ENCODE data around the gene SPAG17.

The SPAG17 gene

DNA sequence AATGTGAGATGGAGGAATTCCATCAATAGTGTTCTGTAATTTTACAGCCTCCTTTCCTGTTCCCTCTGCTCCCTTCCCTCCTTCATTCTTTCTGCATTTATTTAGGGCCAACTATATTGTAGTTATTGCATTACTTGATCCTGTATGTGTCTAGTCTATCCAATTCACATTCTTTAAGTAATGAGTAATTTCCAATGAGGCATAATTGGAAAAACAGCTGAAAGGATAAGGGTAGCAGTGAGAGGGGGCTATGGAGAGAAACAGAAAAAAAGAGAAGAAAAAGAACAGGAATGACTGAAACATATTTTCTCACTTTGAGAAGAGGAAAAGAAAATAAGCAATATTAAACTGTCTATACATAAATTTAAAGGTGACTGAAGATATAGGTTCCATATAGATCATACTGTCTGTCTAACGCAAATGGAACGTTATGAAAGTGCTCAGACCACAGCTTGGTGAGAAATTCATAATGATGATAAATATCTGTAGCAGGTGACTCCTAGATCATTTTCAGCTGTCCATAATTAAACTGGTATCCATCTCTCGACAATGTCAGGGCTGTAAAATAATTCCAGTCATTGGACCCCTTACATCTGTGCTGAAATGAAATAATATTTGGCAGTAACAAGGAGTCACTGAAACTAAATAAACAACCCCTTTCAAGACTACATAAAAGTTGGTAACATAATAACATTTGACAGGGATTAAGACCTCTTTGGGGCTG is 61.8 kb downstream of the SPAG17 start:
- no peaks in the 10 kb centered on the region for H3K36me3 Mint-ChIP-seq
- ATAC-seq (ENCODE audit: low read depth) (no peak), DNase-seq (ENCODE audit: low spot score in 2 of 2) (no peak)
- H3K4me3 Mint-ChIP-seq: no peak overlapping the region
- H3K4me1 Mint-ChIP-seq: no peaks in the 10 kb centered on the region
- H3K9me3 Mint-ChIP-seq: no peaks in the 10 kb centered on the region
- H3K27ac Mint-ChIP-seq: no peak overlapping the region
- peaks cover 5% of the 10 kb centered on the region for H3K27me3 Mint-ChIP-seq

DNA sequence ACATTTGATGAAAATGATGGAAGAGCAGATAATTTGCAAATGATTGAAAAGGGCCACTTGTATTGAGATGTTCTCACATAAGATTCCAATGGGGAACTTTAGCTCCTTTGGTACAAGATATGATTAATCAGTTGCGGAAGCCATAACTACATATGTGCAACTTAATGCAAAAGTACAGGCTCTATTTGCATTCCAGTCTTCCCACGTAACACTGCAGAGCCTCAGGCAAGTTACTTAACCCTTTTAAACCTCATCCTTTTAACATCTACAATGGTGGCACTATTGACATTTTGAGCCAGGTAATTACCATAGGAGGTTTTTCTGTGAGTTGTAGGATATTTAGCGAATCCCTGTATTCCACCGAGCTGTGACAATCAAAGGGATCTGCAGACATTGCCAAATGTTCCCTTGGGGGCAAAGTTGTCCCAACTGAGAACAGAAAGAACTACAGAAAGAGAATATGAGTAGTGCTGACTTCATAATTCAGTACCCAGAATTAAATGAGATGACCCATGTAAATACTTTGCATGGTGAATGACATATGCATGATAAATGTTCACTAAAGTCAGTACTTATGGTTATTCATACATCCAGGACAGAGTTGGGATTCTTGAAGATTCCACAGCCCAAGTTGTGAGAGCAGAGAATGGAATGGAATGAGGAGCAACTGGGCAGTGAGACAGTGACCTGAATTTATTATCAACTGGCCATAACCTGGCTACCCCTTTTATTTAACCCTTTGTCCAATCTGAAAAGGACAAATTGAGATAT is 62.6 kb downstream of the SPAG17 start:
- ATAC-seq (ENCODE audit: low read depth) (no peak), DNase-seq (ENCODE audit: low spot score in 2 of 2) (no peak)
- H3K4me3 Mint-ChIP-seq: no peak overlapping the region
- no peaks in the 10 kb centered on the region for H3K4me1 Mint-ChIP-seq
- H3K9me3 Mint-ChIP-seq: no peaks in the 10 kb centered on the region
- peaks cover 5% of the 10 kb centered on the region for H3K27me3 Mint-ChIP-seq
- no peaks in the 10 kb centered on the region for H3K36me3 Mint-ChIP-seq
- H3K27ac Mint-ChIP-seq: no peak overlapping the region

DNA sequence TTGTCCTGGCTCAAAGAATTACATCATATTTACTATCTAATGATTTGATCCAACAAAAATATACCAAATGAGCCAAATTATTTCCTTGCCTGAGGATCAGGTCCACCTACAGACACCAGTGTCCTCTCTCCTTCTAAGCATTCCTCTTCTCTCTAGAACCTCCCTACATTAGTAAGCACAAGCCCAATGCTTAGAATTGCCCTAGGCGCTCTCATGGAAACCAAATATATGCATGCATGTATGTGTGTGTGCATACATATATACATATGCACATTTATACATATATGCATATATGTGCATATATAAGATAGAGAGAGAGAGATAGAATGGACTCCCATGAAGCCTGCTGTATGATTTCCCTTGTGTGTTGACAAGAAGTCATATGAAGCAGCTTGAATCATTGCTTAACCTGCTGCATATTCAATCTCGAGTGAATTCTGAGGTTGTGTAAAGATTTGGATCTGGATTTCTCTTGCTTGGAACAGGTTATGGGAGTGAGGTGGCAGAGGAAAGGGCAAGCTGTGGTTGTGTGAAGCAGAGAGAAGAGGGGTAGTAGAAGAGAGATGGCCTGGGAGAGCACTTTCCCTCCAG is 66.1 kb downstream of the SPAG17 start:
- DNase-seq (ENCODE audit: low spot score in 2 of 2) (no peak), ATAC-seq (ENCODE audit: low read depth) (no peak)
- Mint-ChIP-seq H3K27me3 (peaks cover 3% of the 10 kb centered on the region), H3K4me1 (no peaks in the 10 kb centered on the region), H3K9me3 (no peaks in the 10 kb centered on the region), H3K4me3 (no peak overlapping the region), H3K27ac (no peak overlapping the region), H3K36me3 (no peaks in the 10 kb centered on the region)

DNA sequence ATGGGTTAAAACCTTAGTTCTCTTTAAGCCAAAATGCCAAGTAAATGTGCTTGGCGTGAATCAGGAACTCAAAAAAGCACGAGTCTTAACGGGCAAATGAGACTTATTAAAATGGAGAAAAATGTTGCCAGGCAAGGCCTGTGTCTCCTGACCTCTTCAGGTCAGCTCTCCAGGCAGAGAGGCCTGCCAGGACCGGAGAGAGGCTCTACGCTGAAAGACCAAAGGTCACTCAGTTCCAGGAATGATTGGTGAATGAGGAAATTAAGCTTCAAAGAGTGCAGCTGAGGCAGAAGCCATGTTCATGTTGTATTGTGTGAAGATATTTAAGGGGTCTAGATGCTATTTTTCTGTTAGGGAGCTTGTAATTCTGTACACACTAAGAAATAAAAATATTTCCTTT is 66.6 kb downstream of the SPAG17 start:
- no peaks in the 10 kb centered on the region for H3K4me1 Mint-ChIP-seq
- H3K36me3 Mint-ChIP-seq: no peaks in the 10 kb centered on the region
- no peak for ATAC-seq (ENCODE audit: low read depth)
- no peaks in the 10 kb centered on the region for H3K9me3 Mint-ChIP-seq
- no peak overlapping the region for H3K27ac Mint-ChIP-seq
- no peak for DNase-seq (ENCODE audit: low spot score in 2 of 2)
- peaks cover 3% of the 10 kb centered on the region for H3K27me3 Mint-ChIP-seq
- no peak overlapping the region for H3K4me3 Mint-ChIP-seq

DNA sequence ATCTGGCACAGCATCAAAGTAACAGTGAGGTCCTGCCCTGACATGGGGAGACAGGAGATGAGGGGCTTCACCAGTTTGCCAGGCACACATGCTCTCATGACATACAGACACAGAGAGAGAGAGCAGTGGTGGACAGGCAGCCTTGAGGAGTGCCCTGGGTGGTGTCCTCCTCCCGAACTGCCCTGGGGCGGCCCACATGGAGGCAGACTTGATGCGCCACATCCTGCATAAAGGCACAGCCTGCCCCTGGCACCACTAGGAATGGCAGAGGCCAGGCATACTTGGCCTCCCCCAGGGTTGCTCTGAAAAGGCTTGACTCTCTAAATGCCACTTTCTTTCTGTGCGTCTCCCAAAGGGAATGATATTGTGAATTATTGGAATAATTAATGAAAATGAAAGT is 67.5 kb downstream of the SPAG17 start:
- H3K4me1 Mint-ChIP-seq: no peaks in the 10 kb centered on the region
- H3K9me3 Mint-ChIP-seq: no peaks in the 10 kb centered on the region
- peaks cover 1% of the 10 kb centered on the region for H3K27me3 Mint-ChIP-seq
- DNase-seq (ENCODE audit: low spot score in 2 of 2) (no peak), ATAC-seq (ENCODE audit: low read depth) (no peak)
- H3K27ac Mint-ChIP-seq: no peak overlapping the region
- H3K36me3 Mint-ChIP-seq: no peaks in the 10 kb centered on the region
- H3K4me3 Mint-ChIP-seq: no peak overlapping the region

DNA sequence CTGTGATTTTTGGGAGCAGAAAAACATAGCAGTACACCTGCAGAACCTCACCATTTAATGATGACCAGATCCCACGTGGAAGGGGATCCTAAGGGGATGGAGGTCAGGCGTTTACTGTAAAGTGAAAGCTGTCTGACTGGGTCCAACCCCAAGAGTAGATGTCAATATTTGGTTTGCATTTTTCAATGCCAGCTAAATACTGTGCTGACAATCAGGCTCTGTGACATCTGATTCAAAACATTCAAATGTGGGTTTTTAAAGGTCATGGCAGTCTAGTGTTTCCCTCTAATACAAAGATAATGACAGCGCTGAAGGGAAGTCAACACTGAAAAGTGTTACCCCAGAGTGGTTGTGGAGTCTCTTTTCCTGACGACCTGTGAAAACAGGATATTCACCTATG is 68.1 kb downstream of the SPAG17 start:
- Mint-ChIP-seq H3K27me3 (peaks cover 1% of the 10 kb centered on the region), H3K4me1 (no peaks in the 10 kb centered on the region), H3K9me3 (no peaks in the 10 kb centered on the region), H3K4me3 (no peak overlapping the region), H3K27ac (no peak overlapping the region), H3K36me3 (no peaks in the 10 kb centered on the region)
- ATAC-seq (ENCODE audit: low read depth): no peak
- DNase-seq (ENCODE audit: low spot score in 2 of 2): no peak

DNA sequence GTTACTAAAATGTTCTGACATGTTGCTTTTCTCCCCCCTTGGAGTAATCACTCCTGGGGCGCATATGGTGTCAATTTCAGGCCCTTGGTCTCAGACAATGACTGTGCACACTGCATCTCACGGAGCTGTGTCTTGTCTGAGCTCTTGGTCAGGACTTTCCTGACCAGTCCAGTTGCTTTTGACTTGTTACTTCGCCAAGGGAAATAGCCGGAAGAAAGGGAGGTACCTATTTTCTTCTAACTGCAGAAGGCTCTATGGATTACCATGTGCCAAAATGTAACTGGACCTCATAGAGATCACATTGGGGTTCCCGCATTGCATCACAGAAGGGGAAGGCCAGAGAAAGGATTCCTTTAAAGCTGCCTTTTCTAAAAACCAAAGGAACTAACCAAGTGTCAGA is 68.6 kb downstream of the SPAG17 start:
- Mint-ChIP-seq H3K27me3 (peaks cover 1% of the 10 kb centered on the region), H3K4me1 (no peaks in the 10 kb centered on the region), H3K36me3 (no peaks in the 10 kb centered on the region), H3K4me3 (no peak overlapping the region), H3K9me3 (no peaks in the 10 kb centered on the region), H3K27ac (no peak overlapping the region)
- no peak for DNase-seq (ENCODE audit: low spot score in 2 of 2)
- ATAC-seq (ENCODE audit: low read depth): no peak

DNA sequence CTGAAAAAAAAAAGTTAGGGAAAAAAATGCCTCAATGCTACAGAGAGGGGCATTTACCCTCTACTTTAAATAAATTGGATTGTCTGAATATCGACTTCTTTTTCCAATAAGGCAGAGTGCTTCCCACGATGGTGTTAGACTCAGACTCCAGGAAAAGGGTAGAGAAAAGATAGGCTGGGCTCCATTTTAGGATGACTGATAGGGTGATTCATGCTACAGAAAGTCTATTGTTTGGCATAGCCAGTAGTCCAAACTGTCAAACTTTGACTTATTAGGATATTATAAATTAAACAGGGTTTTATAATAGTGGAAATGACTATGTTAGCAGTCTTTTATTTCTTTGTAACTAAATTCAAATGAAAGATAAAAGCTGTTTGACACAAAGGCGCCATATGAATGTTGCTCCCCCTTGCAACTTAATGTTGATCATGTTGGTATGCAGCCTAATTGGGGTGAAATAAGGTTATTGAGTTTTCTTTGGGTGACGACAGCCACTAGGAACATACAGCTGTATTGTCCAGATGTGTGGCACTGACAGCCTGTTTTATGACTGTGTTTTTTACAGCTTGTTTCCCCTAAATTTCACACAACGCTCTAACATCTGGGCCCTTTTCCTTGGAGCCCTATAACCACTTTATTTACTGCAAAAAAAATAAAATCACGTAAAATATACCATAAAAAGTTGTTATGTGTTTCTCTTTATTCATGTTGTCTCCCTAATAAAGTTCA is 69.3 kb downstream of the SPAG17 start:
- Mint-ChIP-seq H3K9me3 (no peaks in the 10 kb centered on the region), H3K27ac (no peak overlapping the region), H3K27me3 (peaks cover 1% of the 10 kb centered on the region), H3K4me3 (no peak overlapping the region), H3K4me1 (no peaks in the 10 kb centered on the region), H3K36me3 (no peaks in the 10 kb centered on the region)
- ATAC-seq (ENCODE audit: low read depth) (no peak), DNase-seq (ENCODE audit: low spot score in 2 of 2) (no peak)

DNA sequence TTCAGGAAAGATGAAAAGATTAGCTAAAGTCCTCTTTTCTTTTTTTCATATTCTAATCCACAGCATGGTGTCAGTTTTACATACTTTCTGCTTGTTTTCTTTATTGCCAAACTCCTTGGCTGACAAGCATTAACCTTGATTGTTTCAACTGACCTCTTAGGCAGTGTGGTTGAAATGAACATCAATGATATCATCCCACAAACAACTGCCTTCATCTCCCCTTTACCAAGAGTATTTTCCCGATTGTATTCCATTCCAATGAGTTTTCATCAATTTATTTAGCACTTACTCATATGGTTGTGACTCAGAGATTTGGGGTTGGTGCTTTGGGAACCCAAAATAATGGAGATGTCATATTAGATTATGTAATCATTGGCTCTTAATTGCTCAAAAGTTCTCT is 71.8 kb downstream of the SPAG17 start:
- Mint-ChIP-seq H3K27me3 (peaks cover 1% of the 10 kb centered on the region), H3K9me3 (no peaks in the 10 kb centered on the region), H3K4me1 (no peaks in the 10 kb centered on the region), H3K36me3 (no peaks in the 10 kb centered on the region), H3K4me3 (no peak overlapping the region), H3K27ac (no peak overlapping the region)
- DNase-seq (ENCODE audit: low spot score in 2 of 2) (no peak), ATAC-seq (ENCODE audit: low read depth) (no peak)

DNA sequence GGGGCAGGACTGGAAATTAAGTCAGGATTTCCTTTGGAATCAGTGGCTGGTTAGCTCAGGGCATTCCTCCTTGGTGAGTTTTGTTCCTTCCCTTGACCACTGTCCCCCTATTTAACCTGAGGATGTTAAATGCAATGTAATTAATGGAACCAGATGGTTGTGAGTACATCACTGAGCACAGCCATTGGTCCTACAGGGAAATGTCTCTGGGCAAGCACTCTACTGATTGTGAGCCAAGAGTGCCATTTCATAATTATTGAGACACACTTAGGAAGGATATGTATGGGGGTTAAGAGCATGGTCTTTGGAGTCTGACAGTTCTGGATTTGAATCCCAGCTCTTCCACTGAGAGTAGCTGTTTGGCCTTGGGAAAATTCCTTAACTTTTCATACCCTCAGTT is 74.4 kb downstream of the SPAG17 start:
- no peak for ATAC-seq (ENCODE audit: low read depth)
- H3K4me1 Mint-ChIP-seq: no peaks in the 10 kb centered on the region
- H3K36me3 Mint-ChIP-seq: no peaks in the 10 kb centered on the region
- no peak overlapping the region for H3K27ac Mint-ChIP-seq
- H3K9me3 Mint-ChIP-seq: no peaks in the 10 kb centered on the region
- DNase-seq (ENCODE audit: low spot score in 2 of 2): no peak
- no peak overlapping the region for H3K4me3 Mint-ChIP-seq
- peaks cover 1% of the 10 kb centered on the region for H3K27me3 Mint-ChIP-seq

DNA sequence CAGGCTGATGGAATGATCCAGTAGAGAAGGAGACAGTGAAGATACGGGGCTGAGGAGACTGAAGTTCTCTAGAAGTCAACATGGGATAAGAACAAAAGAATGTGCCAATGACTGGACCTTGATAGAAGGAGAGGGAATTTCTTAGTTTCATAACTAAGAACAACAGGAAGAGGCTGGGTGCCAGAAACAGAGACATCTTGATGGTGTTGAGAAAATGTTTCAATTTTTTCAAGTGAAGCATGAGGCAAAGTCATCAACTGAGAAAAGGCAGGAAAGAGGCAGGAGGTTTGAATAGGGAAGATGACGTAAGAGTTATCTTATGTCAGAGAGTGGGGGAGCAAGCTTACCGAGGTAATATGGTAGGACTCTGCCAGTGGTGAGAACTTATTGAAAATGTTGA is 80.1 kb downstream of the SPAG17 start:
- H3K36me3 Mint-ChIP-seq: no peaks in the 10 kb centered on the region
- H3K4me3 Mint-ChIP-seq: no peak overlapping the region
- ATAC-seq (ENCODE audit: low read depth): no peak
- H3K4me1 Mint-ChIP-seq: no peaks in the 10 kb centered on the region
- H3K9me3 Mint-ChIP-seq: no peaks in the 10 kb centered on the region
- H3K27ac Mint-ChIP-seq: no peak overlapping the region
- no peaks in the 10 kb centered on the region for H3K27me3 Mint-ChIP-seq
- no peak for DNase-seq (ENCODE audit: low spot score in 2 of 2)

DNA sequence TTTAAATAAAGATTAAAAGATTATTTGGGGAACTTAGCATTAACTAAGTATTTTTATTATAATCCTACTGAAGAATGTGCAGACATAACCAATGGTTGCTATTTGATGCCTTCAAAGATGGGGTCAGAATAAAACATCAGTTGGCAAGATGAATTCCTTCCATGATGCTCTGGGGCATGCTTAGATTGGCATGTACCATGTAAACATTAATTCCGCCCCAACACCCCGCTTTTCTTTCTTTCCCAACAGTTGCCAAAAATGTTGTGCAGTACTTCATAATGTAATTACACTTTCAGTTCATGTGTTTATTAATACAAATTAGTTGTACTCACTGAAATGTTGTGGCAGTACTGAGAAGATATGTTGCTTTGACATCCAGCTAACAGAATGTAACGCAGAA is 82.6 kb downstream of the SPAG17 start:
- Mint-ChIP-seq H3K27ac (no peak overlapping the region), H3K4me1 (no peaks in the 10 kb centered on the region), H3K36me3 (no peaks in the 10 kb centered on the region), H3K4me3 (no peak overlapping the region), H3K9me3 (no peaks in the 10 kb centered on the region), H3K27me3 (peaks cover under 1% of the 10 kb centered on the region)
- ATAC-seq (ENCODE audit: low read depth) (no peak), DNase-seq (ENCODE audit: low spot score in 2 of 2) (no peak)

DNA sequence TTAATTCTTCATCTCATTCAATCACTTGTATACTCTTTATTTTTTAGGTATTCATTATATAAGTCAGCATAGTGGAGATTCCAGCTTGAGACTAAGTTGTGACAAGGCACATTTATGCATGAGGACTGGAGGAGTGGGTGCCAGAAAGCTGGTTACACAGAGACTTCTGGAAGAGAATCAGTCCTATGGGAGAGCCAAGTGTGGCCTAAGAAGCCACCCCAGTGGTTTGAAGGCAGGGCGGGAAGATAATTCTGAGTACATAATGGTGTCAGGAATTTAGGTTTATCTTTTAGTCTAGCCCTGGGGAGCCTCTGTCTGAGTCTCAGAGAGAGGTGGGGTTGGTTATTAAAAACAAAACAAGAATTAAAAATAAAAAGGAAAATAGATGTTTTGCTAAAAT is 83.0 kb downstream of the SPAG17 start:
- H3K4me3 Mint-ChIP-seq: no peak overlapping the region
- H3K36me3 Mint-ChIP-seq: no peaks in the 10 kb centered on the region
- peaks cover 3% of the 10 kb centered on the region for H3K27me3 Mint-ChIP-seq
- DNase-seq (ENCODE audit: low spot score in 2 of 2) (no peak), ATAC-seq (ENCODE audit: low read depth) (no peak)
- no peaks in the 10 kb centered on the region for H3K9me3 Mint-ChIP-seq
- no peaks in the 10 kb centered on the region for H3K4me1 Mint-ChIP-seq
- H3K27ac Mint-ChIP-seq: no peak overlapping the region

DNA sequence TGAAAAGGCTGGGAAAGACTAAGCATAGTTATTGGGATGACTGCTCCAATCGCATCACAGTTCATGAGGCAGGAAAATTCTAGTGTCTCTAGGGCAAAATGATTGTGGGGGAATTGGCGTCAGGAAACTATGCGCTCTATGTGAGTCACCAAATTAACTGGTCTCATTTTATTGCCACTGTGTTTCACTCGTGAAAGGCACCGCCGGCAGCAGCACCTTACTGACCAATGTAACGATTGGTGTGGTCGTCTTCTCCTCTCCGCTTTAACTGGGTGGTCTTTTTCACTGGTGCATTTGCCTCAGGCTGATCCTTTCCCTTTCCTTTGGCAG is 83.5 kb downstream of the SPAG17 start:
- Mint-ChIP-seq H3K27me3 (peaks cover 3% of the 10 kb centered on the region), H3K9me3 (no peaks in the 10 kb centered on the region), H3K4me1 (no peaks in the 10 kb centered on the region), H3K4me3 (no peak overlapping the region), H3K36me3 (no peaks in the 10 kb centered on the region), H3K27ac (no peak overlapping the region)
- DNase-seq (ENCODE audit: low spot score in 2 of 2): no peak
- no peak for ATAC-seq (ENCODE audit: low read depth)

Data from memory B cell (primary cell).